HG03575 (cell line): ENCODE results near the gene HBE1.

Experiments used
- ATAC-seq: cut with Tn5 transposase; IDR thresholded peaks from one replicate; pipeline ENCODE4 v1.9.1; 2021; ENCODE audit not compliant: unreplicated experiment, insufficient number of reproducible peaks, low FRiP score; ENCODE audit errors: extremely low read depth

Gene HBE1

DNA sequence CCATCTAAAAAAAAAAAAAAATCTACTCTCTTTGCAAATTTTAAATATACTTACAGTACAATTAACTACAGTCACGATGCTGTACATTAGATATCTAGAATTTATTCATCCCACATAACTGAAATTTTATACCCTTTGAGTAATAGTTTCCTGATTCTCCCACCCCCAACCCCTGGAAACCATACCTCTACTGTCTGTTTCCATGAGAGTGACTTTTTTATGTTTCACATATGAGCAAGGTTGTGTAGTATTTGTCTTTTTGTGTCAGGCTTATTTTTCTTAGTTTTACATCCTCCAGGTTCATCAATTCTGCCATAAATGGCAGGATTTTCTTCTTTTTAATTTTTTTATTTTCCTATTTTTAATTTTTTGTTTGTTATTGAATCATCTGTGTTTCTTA, 46.1 kb downstream of the HBE1 start:
- no peak for ATAC-seq

DNA sequence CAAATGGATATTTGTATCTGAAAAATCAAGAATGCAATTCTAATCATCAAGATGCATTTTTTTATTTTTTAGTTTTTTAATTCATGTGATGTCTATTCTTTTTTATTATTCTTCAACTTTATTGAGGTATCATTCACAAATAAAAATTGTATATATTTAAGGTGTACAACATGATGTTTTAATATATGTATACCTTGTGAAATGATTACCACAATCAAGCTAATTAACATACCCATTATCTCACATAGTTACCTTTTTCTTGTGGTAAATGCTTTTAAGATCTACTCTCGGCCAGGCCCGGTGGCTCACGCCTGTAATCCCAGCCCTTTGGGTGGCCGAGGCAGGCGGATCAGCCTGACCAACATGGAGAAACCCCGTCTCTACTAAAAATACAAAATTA, 46.6 kb downstream of the HBE1 start:
- no peak for ATAC-seq
